ENCODE measurements around the gene INSYN2A. TPM values are rescaled to one million over a fixed set of nuclear protein-coding genes. Genes with fewer than 3 reads are reported as not detected.

The INSYN2A gene
- total and polyA plus RNA-seq, 2 donors (not counting 3 experiments of a cell fraction or from before 2014, with no cell fraction given): 0.04 to 0.07 TPM

GRCh38 chr10:127179612-127180250 lies 16.7 kb downstream of the INSYN2A start:
- no peak for FAIRE-seq
- no peaks in the 10 kb centered on the region for H3K27me3 ChIP-seq (ENCODE audit: control insufficient read depth in 2 of 2, insufficient read depth in 2 of 2, low read length in 2 of 2)
- TF ChIP-seq POLR2AphosphoS5 (IDR thresholded peaks at IDR 0.05; ENCODE audit: insufficient read depth, low read depth, low read length): no peak
- TF ChIP-seq JUN (IDR thresholded peaks at IDR 0.05; ENCODE audit: borderline replicate concordance, insufficient read depth, insufficient read length, low read depth): no peak
- TF ChIP-seq GATA2 (IDR thresholded peaks at IDR 0.05; ENCODE audit: insufficient read depth, insufficient read length, low read depth, low read length): no peak
- no peak for TF ChIP-seq POLR2A (IDR thresholded peaks at IDR 0.05; ENCODE audit: low read depth, low read length)
- TF ChIP-seq MYC (IDR thresholded peaks at IDR 0.05; ENCODE audit: low read depth, low read length): no peak
- no peak for TF ChIP-seq CTCF (IDR thresholded peaks at IDR 0.05; ENCODE audit: extremely low read depth in 1 of 2, insufficient read depth in 1 of 2, low read depth in 1 of 2, low read length in 2 of 2)
- no peak for TF ChIP-seq EZH2 (IDR thresholded peaks at IDR 0.05; ENCODE audit: borderline replicate concordance, low read depth, low read length, severe bottlenecking)
- no peak for TF ChIP-seq FOS (IDR thresholded peaks at IDR 0.05; ENCODE audit: borderline replicate concordance, insufficient read depth, low read length)
- no peak for TF ChIP-seq MAX (IDR thresholded peaks at IDR 0.05; ENCODE audit: insufficient read depth, insufficient read length)
- BruUV-seq (replicated peaks): no TSS peak
- intact Hi-C loops (cut with micrococcal nuclease) (no loop called here), dilution Hi-C loops (cut with MboI; ENCODE audit: extremely low pct_ligation_motif_present, low sequenced_read_pairs) (no loop called here)
- CTCF ChIA-PET: no interaction called here
- no peak overlapping the region for H3K4me3 ChIP-seq (replicated peaks in 1 of 3; ENCODE audit: insufficient read depth in 1 of 3, low read depth in 1 of 3, low read length in 3 of 3)
- H3K4me1 ChIP-seq (ENCODE audit: control insufficient read depth, extremely low read depth, insufficient read depth, low read length): no peaks in the 10 kb centered on the region
- H4K20me1 ChIP-seq (replicated peaks; ENCODE audit: control insufficient read depth, extremely low read depth, insufficient read depth, low read length): no peaks in the 10 kb centered on the region
- POLR2A ChIA-PET: no interaction called here
- no peak overlapping the region for H3K9ac ChIP-seq (replicated peaks; ENCODE audit: extremely low read depth, insufficient read depth, low read length)
- no peaks in the 10 kb centered on the region for H3K79me2 ChIP-seq (ENCODE audit: control insufficient read depth, insufficient read depth, low read length)
- no peak overlapping the region for H2AFZ ChIP-seq (ENCODE audit: low read depth, low read length)
- no peak overlapping the region for H3K27ac ChIP-seq (ENCODE audit: insufficient read depth, low read depth, low read length)
- H3K36me3 ChIP-seq (ENCODE audit: control insufficient read depth in 2 of 2, extremely low read depth in 1 of 2, insufficient read depth in 2 of 2, low read length in 2 of 2): peaks cover 0 to 3% of the 10 kb centered on the region in 2 experiments
- no peaks in the 10 kb centered on the region for H3K9me3 ChIP-seq (replicated peaks; ENCODE audit: control insufficient read depth, insufficient read depth, low read length)
- no peaks in the 10 kb centered on the region for H3K9me1 ChIP-seq (replicated peaks; ENCODE audit: control insufficient read depth, extremely low read depth, insufficient read depth, low read length)
- no peak overlapping the region for H3K4me2 ChIP-seq (ENCODE audit: insufficient read depth, low read length)
- DNase-seq (ENCODE audit: low read depth, low spot score): no peak
